GM12865 (cell line): ENCODE results near the gene ACAN.

Experiments used
- DNase-seq: peaks from one replicate; pipeline ENCODE4 v3.0.0; 2010; ENCODE audit warnings: low read depth
- H3K4me3 ChIP-seq: 2 replicates; pipeline ENCODE4 v1.5.1; 2011; ENCODE audit warnings: mild to moderate bottlenecking, low read depth, low read length, control low read depth
- TF ChIP-seq, protein P1 (sequence below): IDR thresholded peaks from 2 replicates; pipeline ENCODE4 v1.5.1; 2011; ENCODE audit warnings: low read length, control low read depth, low read depth, inconsistent platforms; ENCODE audit not compliant: insufficient read depth; ENCODE audit errors: missing control alignments

Gene ACAN

DNA sequence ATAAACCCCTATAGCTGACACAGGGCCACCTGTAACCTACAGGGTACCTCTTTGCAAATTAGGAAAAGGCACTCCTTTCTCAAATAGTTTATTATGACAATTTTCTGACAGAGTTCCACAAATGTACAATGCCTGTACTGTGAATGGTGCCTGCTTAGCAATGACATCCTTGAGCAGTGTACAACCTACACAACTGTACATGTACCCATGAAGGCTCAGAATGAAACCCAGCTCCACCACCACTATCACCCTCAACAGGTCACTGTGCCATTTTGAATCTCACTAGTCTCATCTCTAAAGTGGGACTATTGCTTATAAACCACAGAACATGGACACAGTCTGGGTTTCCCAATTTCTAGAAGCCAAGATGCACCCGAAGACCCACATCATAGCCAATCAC is 102.9 kb downstream of the ACAN start:
- no peak overlapping the region for H3K4me3 ChIP-seq
- no peak for DNase-seq
- TF ChIP-seq, protein P1, sequence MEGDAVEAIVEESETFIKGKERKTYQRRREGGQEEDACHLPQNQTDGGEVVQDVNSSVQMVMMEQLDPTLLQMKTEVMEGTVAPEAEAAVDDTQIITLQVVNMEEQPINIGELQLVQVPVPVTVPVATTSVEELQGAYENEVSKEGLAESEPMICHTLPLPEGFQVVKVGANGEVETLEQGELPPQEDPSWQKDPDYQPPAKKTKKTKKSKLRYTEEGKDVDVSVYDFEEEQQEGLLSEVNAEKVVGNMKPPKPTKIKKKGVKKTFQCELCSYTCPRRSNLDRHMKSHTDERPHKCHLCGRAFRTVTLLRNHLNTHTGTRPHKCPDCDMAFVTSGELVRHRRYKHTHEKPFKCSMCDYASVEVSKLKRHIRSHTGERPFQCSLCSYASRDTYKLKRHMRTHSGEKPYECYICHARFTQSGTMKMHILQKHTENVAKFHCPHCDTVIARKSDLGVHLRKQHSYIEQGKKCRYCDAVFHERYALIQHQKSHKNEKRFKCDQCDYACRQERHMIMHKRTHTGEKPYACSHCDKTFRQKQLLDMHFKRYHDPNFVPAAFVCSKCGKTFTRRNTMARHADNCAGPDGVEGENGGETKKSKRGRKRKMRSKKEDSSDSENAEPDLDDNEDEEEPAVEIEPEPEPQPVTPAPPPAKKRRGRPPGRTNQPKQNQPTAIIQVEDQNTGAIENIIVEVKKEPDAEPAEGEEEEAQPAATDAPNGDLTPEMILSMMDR: no peak

- DNase-seq: no peak
- no peak overlapping the region for H3K4me3 ChIP-seq
- TF ChIP-seq, protein P1: no peak
These were observed 103.3 kb downstream of the ACAN start for GRCh38 chr15:88906551-88906950.

DNA sequence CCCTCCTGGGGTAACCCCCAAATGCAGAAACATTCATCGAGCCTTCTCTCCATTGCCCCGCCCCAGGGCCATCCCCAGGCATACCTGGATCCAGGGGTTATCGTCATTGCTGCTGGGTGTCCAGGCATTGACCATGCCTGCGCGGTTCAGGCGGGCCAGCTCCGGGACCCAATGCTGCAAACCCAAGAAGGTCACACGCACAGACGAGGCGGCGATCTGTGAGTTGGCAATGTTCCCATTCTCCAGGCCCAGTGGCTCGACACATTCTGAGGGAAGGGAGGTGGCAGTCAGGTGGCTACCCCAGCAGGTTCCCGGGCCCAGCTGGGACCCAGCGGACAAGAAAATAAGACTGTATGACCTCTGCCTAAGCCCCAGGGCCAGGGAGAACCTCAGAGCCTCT is 103.9 kb downstream of the ACAN start:
- H3K4me3 ChIP-seq: no peak overlapping the region
- no peak for DNase-seq
- TF ChIP-seq, protein P1: no peak

- no peak for DNase-seq
- TF ChIP-seq, protein P1: no peak
- H3K4me3 ChIP-seq: no peak overlapping the region
These were observed 104.9 kb downstream of the ACAN start for GRCh38 chr15:88908123-88908522.

- TF ChIP-seq, protein P1: no peak
- no peak for DNase-seq
- no peak overlapping the region for H3K4me3 ChIP-seq
These were observed 105.7 kb downstream of the ACAN start for GRCh38 chr15:88908697-88909621.

GRCh38 chr15:88909956-88910831 is 107.0 kb downstream of the ACAN start:
- DNase-seq: no peak
- H3K4me3 ChIP-seq: no peak overlapping the region
- TF ChIP-seq, protein P1: no peak
